Measurements from ENCODE around the gene UCHL5.
A peak's percentile ranks its signal among the peaks of the same experiment; 100 is the strongest.
"Not testable (repeated sequence)": the region's sequence is repeated elsewhere in the genome, so short reads cannot be mapped to it uniquely, and the experiment has no call there.

The UCHL5 gene

DNA sequence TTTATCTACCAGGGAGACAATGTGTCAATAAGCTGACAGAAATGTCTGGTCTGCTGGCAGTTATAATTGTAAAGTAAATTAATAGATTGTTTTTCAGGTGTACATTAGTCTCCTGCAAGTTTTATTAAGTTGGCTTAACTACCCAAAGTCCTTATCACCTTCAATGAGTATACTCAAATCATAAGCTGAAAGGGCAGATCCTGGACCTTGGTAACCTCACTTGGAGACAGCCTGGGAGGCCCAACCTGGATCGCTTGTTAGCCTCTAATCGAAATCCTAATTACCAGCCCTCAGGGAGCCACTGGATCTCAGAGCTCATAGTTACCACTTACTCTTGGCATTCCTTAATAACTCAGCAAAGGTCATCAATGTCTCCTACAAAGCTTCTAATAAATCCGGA lies 49.7 kb downstream of the UCHL5 start:
- H3K4me3 Mint-ChIP-seq, result no peak overlapping the region
- H3K4me1 Mint-ChIP-seq (ENCODE audit: low read depth), result no peaks in the 10 kb centered on the region
- H3K9me3 Mint-ChIP-seq (ENCODE audit: low read depth), result no peaks in the 10 kb centered on the region
- no peak overlapping the region for H3K27ac Mint-ChIP-seq
- H3K36me3 Mint-ChIP-seq, result peaks cover 22% of the 10 kb centered on the region
- H3K27me3 Mint-ChIP-seq, result no peaks in the 10 kb centered on the region

DNA sequence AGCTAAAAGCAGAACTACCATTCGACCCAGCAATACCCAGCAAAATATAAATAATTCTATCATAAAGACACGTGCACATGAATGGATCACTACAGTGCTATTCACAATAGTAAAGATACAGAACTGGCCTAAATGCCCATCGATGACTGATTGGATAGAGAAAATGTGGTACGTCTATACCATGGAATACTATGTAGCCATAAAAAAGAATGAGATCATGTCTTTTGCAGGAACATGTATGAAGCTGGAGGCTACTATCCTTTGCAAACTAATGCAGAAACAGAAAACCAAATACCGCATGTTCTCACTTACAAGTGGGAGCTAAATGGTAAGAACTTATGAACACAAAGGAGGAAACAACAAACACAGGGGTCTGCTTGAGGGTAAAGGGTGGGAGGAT lies 53.4 kb downstream of the UCHL5 start:
- Mint-ChIP-seq H3K27ac (no peak overlapping the region), H3K27me3 (no peaks in the 10 kb centered on the region), H3K4me1 (ENCODE audit: low read depth) (no peaks in the 10 kb centered on the region), H3K4me3 (no peak overlapping the region), H3K9me3 (ENCODE audit: low read depth) (no peaks in the 10 kb centered on the region), H3K36me3 (peaks cover 45% of the 10 kb centered on the region)

DNA sequence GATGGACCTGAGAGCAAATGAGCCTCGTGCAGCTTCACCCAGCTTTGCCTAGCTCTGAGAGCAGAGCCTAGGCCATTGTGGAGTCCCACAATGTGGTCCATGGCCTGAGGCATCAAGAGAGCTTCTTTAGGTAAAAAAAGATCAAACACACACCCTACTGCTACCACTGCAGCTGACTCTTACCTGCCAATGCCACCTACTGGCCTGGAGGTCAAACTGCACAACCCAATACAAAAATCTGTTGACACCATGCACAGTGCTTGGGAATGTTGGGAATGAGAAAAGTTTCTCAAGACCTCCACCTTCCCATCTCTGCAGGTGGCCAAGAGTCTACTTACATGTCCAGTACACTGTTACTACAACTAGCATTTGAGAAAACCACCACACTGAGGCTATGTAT lies 60.6 kb downstream of the UCHL5 start:
- H3K9me3 Mint-ChIP-seq (ENCODE audit: low read depth), result peaks cover 8% of the 10 kb centered on the region
- no peaks in the 10 kb centered on the region for H3K4me1 Mint-ChIP-seq (ENCODE audit: low read depth)
- H3K36me3 Mint-ChIP-seq, result peaks cover 63% of the 10 kb centered on the region
- H3K27ac Mint-ChIP-seq, result no peak overlapping the region
- H3K4me3 Mint-ChIP-seq, result no peak overlapping the region
- H3K27me3 Mint-ChIP-seq, result no peaks in the 10 kb centered on the region

DNA sequence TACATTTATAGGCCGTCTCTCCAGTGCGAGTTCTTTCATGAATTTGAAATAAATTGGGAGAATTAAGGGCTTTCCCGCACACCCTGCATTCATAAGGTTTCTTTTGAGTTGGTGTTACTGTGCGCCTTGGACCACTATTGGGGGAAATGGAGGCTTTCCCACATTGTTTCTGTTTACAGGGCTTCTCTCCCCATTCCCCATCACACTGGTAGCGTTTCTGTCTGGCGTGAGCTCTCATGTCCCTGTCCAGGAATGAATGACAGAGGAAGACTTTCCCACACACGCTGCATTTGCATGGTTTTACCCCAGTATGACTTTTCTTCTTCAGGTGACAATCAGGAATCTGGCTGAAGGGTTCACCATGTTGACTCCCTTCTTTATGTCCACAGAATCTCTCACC lies 65.0 kb downstream of the UCHL5 start:
- peaks cover 37% of the 10 kb centered on the region for H3K36me3 Mint-ChIP-seq
- no peak overlapping the region for H3K4me3 Mint-ChIP-seq

DNA sequence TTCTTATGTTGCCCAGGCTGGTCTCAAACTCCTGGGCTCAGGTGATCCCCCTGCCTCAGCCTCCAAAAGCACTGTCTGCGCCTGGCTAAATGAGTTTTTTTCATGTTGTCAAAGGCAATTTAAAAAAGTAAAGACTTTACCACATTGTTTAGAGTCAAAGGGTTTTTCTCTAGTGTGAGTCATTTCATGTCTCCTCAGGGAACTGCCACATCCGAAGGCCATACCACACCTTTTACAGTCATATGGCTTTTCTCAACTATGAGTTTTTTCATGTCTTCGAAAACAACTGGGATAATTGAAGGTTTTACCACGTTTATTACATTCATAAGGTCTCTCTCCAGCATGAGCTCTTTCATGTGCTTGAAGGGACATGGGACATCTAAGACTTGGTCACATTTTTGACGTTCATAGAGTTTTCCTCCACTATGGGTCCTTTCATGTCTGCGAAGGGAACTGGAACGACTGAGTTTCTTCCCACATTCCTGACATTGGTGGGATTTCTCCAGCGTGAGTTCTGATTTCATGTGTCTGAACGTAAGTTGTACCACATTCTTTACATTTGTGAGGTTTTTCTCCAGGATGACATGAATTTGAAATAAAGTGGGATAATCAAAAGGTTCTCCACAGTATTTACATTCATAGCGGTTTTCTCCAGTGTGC lies 65.6 kb downstream of the UCHL5 start:
- no peak overlapping the region for H3K27ac Mint-ChIP-seq
- H3K27me3 Mint-ChIP-seq, result no peaks in the 10 kb centered on the region
- H3K9me3 Mint-ChIP-seq (ENCODE audit: low read depth), result peaks cover 4% of the 10 kb centered on the region
- H3K4me1 Mint-ChIP-seq (ENCODE audit: low read depth), result no peaks in the 10 kb centered on the region
- no peak overlapping the region for H3K4me3 Mint-ChIP-seq
- H3K36me3 Mint-ChIP-seq, result peaks cover 31% of the 10 kb centered on the region

More for the DNA sequence above, 65.0 kb downstream of the UCHL5 start:
- Mint-ChIP-seq H3K27me3 (no peaks in the 10 kb centered on the region), H3K9me3 (ENCODE audit: low read depth) (peaks cover 8% of the 10 kb centered on the region), H3K4me1 (ENCODE audit: low read depth) (no peaks in the 10 kb centered on the region), H3K27ac (no peak overlapping the region)

DNA sequence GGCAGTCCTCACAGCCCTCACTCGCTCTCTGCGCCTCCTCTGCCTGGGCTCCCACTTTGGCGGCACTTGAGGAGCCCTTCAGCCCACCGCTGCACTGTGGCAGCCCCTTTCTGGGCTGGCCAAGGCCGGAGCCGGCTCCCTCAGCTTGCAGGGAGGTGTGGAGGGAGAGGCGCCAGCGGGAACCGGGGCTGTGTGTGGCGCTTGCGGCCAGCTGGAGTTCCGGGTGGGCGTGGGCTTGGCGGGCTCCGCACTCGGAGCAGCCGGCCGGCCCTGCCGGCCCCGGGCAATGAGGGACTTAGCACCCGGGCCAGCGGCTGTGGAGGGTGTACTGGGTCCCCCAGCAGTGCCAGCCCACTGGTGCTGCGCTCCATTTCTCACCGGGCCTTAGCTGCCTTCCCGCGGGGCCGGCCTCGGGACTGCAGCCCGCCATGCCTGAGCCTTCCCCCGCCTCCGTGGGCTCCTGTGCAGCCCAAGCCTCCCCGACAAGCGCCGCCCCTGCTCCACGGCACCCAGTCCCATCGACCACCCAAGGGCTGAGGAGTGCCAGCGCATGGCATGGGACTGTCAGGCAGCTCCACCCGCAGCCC lies 72.3 kb downstream of the UCHL5 start:
- not testable (repeated sequence) for H3K27ac Mint-ChIP-seq; H3K4me3 Mint-ChIP-seq; H3K27me3 Mint-ChIP-seq; H3K9me3 Mint-ChIP-seq (ENCODE audit: low read depth)
- peaks cover 22% of the 10 kb centered on the region for H3K4me1 Mint-ChIP-seq (ENCODE audit: low read depth)
- H3K36me3 Mint-ChIP-seq, result peaks cover 16% of the 10 kb centered on the region

DNA sequence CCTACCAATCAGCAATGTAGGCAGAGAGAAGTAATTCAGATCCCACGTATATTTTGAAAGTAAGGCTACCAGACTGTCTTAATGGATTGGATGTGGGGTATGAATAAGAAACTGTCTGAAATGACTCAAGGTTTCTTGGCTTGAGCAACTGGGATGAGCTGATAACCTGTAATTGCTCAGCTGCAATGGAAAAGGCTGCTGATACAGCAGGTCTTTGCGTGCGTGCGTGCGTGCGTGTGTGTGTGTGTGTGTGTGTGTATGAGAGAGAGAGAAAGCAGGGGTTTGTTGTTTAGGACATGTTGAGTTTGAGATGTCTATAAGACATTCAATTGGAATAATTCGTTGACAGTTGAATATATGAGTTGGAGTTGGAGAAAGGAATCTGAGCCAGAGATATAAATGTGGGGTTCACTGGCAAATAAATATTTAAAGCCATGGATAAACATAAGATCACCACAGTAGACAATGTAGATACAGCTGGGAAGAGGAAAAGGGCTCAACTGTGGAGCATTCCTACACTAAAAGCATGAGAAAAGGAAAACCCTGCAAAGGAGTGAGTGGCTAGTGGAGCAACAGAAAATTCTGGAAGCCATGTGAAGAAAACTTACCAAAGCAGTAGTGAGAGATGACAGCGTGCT lies 72.9 kb downstream of the UCHL5 start:
- H3K4me3 Mint-ChIP-seq, result no peak overlapping the region
- H3K27me3 Mint-ChIP-seq, result no peaks in the 10 kb centered on the region
- no peak overlapping the region for H3K27ac Mint-ChIP-seq
- H3K9me3 Mint-ChIP-seq (ENCODE audit: low read depth), result no peaks in the 10 kb centered on the region
- H3K4me1 Mint-ChIP-seq (ENCODE audit: low read depth), result peaks cover 22% of the 10 kb centered on the region
- H3K36me3 Mint-ChIP-seq, result peaks cover 17% of the 10 kb centered on the region

DNA sequence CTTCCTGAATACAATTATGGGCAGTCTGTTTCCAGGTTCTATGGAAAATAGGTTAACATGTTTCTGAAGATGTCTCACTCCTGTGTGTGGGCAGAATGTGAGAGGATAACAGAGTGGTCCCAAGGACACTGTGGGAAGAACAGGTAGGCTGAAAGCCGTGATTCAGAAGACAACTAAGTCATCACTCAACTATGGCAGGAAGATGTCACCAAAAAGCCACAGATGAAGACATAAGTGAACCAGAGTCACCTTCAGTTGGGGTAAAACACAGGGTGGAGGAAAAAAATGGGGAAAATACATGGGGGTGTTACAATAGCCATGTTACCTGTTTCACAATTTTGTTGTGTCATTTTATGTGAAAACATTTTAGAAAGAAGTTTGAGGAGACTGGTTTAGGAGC lies 75.1 kb downstream of the UCHL5 start:
- Mint-ChIP-seq H3K4me1 (ENCODE audit: low read depth) (peaks cover 22% of the 10 kb centered on the region), H3K4me3 (peak overlapping the region; percentile 1), H3K9me3 (ENCODE audit: low read depth) (no peaks in the 10 kb centered on the region), H3K27ac (peak overlapping the region; percentile 71), H3K36me3 (peaks cover 23% of the 10 kb centered on the region), H3K27me3 (no peaks in the 10 kb centered on the region)

DNA sequence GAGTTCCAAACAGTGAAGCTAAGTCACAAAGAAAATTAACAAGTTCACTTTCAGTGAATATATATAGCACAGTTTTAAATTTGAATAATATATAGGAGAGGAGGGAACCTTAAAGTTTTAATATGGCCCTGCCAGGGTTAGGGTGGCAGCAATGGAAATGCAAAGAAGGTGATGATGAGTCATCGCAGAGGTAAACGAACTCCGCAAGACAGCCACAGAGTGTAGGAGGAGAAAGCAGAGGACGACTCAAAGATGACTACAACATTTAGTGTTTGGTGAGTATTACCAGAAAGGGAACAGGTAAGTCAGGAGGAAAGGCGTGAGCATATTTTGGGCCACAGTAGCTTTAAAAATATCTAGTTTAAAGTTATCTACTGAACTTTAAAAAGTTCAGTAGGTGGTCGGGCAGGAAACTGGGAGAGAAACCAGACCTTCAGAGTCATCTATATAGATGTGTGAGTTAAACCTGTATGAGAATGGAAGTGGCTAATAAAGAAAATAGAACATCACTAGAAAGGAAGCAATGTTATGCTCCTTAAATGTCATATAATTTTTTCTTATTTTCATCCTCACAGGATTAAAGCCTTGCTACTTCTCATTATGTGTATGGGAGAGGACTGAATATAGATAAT lies 75.7 kb downstream of the UCHL5 start:
- Mint-ChIP-seq H3K27me3 (no peaks in the 10 kb centered on the region), H3K4me3 (no peak overlapping the region), H3K36me3 (peaks cover 23% of the 10 kb centered on the region), H3K27ac (peak overlapping the region; percentile 71), H3K9me3 (ENCODE audit: low read depth) (no peaks in the 10 kb centered on the region), H3K4me1 (ENCODE audit: low read depth) (peaks cover 22% of the 10 kb centered on the region)

DNA sequence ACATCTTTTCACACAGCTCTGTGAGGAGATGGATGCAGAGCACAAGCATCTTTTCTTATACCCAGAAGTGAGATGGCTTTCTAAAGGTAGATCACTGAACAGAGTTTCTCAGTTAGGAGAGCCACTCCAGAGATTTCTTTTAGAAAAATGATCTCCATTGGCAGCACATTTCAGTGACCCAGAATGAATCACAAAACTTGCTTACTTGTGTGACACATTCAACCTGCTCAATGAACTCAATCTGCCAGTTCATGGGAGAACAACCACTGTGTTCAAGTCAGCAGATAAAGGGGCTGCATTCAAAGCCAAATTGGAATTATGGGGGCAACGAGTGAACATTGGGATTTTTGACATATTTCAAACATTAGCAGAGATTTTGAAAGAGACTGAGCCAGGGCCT lies 78.3 kb downstream of the UCHL5 start:
- Mint-ChIP-seq H3K27ac (no peak overlapping the region), H3K9me3 (ENCODE audit: low read depth) (no peaks in the 10 kb centered on the region), H3K36me3 (peaks cover 17% of the 10 kb centered on the region), H3K27me3 (no peaks in the 10 kb centered on the region), H3K4me3 (no peak overlapping the region), H3K4me1 (ENCODE audit: low read depth) (peaks cover 22% of the 10 kb centered on the region)

DNA sequence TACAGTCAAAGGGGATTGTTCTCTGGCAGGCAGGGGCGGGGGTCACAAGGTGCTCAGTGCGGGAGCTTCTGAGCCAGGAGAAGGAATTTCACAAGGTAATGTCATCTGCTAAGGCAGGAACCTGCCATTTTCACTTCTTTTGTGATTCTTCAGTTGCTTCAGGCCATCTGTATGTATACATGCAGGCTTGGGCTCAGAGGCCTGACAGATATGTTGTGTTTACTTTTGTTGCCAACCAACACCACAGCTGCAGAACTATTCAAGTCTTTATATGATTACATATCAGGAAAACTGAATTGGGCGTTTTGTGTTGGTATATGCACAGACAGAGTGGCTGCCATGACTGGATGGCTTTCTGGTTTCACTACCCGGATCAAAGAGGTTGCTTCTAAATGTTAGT lies 78.8 kb downstream of the UCHL5 start:
- H3K9me3 Mint-ChIP-seq (ENCODE audit: low read depth); H3K27me3 Mint-ChIP-seq; H3K4me3 Mint-ChIP-seq; H3K27ac Mint-ChIP-seq: not testable (repeated sequence)
- peaks cover 12% of the 10 kb centered on the region for H3K36me3 Mint-ChIP-seq
- H3K4me1 Mint-ChIP-seq (ENCODE audit: low read depth), result peaks cover 22% of the 10 kb centered on the region

DNA sequence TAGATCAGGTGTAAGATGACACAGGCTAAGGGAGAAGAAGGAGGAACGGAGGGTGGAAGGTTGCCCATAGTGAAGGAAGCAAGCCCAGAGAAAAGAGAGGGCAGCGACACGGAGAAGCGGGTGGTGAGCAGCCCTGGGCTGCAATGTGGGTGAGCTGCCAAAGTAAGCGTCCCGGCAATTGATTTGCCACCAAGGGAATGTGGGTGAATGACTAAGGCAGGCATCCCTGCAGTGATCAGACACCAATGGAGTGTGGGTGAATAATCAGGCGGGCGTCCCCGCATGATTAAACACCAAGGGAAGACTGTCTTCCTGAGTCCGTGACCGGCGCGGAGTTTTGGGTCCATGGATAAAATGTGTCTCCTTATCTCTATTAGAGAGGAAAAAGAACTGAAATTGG lies 79.6 kb downstream of the UCHL5 start:
- H3K27me3 Mint-ChIP-seq, result no peaks in the 10 kb centered on the region
- no peaks in the 10 kb centered on the region for H3K9me3 Mint-ChIP-seq (ENCODE audit: low read depth)
- H3K4me1 Mint-ChIP-seq (ENCODE audit: low read depth), result peaks cover 14% of the 10 kb centered on the region
- H3K4me3 Mint-ChIP-seq, result no peak overlapping the region
- peaks cover 9% of the 10 kb centered on the region for H3K36me3 Mint-ChIP-seq
- H3K27ac Mint-ChIP-seq, result no peak overlapping the region

DNA sequence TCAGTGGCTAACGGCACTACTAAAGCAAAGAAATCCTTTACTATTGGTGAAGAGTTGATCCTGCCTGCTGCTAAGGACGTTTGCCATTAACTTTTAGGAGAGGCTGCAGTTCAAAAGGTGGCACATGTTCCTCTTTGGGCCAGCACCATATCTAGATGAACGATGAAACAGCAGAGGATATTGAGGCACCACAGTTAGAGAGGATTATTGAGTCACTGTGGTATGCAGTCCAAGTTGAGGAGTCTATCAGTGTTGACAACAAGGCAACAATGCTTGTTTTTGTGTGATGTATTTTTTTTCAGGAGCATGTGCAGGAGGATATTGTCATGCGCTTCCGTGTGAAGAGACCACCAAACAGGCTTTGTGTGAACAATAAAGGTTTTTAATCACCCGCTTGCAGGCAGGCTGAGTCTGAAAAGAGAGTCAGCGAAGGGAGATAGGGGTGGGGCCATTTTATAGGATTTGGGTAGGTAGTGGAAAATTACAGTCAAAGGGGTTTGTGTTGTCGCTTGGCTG lies 80.9 kb downstream of the UCHL5 start:
- Mint-ChIP-seq H3K27ac (no peak overlapping the region), H3K27me3 (no peaks in the 10 kb centered on the region), H3K4me3 (no peak overlapping the region), H3K36me3 (peaks cover 9% of the 10 kb centered on the region), H3K9me3 (ENCODE audit: low read depth) (no peaks in the 10 kb centered on the region), H3K4me1 (ENCODE audit: low read depth) (peaks cover 1% of the 10 kb centered on the region)

DNA sequence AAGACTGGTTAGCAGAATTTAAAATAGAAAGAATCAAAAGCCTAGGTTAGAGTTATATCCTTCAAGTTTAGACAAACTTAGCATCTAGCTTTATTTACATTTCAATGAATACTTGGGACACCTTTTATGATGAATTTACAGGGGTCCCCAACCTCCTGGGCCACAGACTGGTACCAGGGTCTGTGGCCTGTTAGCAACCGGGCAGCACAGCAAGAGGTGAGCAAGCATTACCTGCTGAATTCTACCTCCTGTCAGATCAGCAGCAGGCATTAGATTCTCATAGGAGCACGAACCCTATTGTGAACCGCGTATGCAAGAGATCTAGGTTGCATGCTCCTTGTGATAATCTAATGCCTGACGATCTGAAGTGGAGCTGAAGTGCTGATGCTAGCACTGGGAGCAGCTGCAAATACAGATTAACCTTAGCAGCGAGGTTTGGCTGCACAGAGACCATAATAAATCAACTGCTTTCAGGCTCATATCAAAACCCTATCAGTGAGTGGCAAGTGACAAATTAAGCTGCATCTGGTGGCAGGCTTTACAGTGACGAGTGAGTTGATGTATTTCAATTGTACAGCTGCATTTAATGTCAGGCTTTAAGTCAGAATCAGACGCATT lies 82.0 kb downstream of the UCHL5 start:
- Mint-ChIP-seq H3K9me3 (ENCODE audit: low read depth) (no peaks in the 10 kb centered on the region), H3K4me3 (no peak overlapping the region), H3K4me1 (ENCODE audit: low read depth) (no peaks in the 10 kb centered on the region), H3K27ac (no peak overlapping the region), H3K36me3 (peaks cover 9% of the 10 kb centered on the region), H3K27me3 (no peaks in the 10 kb centered on the region)

DNA sequence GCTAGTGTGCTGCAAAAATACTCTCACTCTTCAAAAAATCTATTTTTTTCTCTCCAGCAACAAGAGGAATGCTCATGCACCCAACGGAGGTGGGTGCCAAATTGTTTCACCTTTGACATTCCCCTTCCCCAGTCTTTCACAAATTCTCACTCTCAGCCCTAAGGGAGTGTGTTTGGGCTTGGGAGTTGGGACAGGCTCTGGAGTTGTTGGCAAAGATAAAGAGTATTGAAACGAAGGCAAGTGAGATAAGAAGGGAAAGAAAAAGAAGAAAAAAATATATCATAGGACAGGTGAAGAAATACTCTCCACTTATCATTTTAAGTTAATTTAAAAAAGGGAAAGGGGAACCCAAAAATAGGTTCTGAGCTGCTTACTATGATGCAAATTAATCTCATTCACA lies 82.6 kb downstream of the UCHL5 start:
- no peak overlapping the region for H3K4me3 Mint-ChIP-seq
- H3K36me3 Mint-ChIP-seq, result peaks cover 6% of the 10 kb centered on the region
- H3K27ac Mint-ChIP-seq, result no peak overlapping the region
- no peaks in the 10 kb centered on the region for H3K27me3 Mint-ChIP-seq
- no peaks in the 10 kb centered on the region for H3K4me1 Mint-ChIP-seq (ENCODE audit: low read depth)
- no peaks in the 10 kb centered on the region for H3K9me3 Mint-ChIP-seq (ENCODE audit: low read depth)

Data from activated naive CD8-positive, alpha-beta T cell (primary cell).